PC-3 (cell line): ENCODE measurements around the gene LRRC10B. TPM values are rescaled to one million over a fixed set of nuclear protein-coding genes. Genes with fewer than 3 reads are reported as not detected.

Source experiments
- ATAC-seq: fragments of 200-7000 bp; cut with Tn5 transposase; 2 replicates; pipeline ENCODE4 v1.9.1; 2020; ENCODE audit warnings: mild to moderate bottlenecking, moderate library complexity
- BruUV-seq: library from RNA; stranded (reverse); fragments of 400-500 nt; replicated peaks from 2 replicates; lab custom pipeline; 2021; lab: Mats Ljungman, UMichigan
- CTCF ChIA-PET: fragments of 300-600 bp; sonication (Branson Sonifier 250); formaldehyde crosslinking; loops from one replicate; lab custom pipeline; 2022; ENCODE audit warnings: antibody characterized with exemption; lab: Charles Lee
- POLR2A ChIA-PET: fragments of 300-600 bp; sonication (Branson Sonifier 250); formaldehyde crosslinking; loops from one replicate; lab custom pipeline; 2022; ENCODE audit warnings: antibody characterized with exemption; ENCODE audit not compliant: unreplicated experiment; lab: Charles Lee
- DNase-seq: peaks from one replicate; pipeline ENCODE4 v3.0.0-alpha.2; 2015
- H2AFZ ChIP-seq: fragments of 300-600 bp; sonication (generic); 2 replicates; pipeline ENCODE4 v1.6.0; 2016; ENCODE audit warnings: antibody characterized with exemption, low read length
- H3F3A ChIP-seq: fragments of 300-600 bp; sonication (generic); one replicate; pipeline ENCODE4 v1.6.0; 2017; ENCODE audit warnings: antibody characterized with exemption, low read length, control low read depth, mild to moderate bottlenecking; ENCODE audit not compliant: unreplicated experiment
- H3K27ac ChIP-seq: fragments of 300-600 bp; sonication (generic); 2 replicates; pipeline ENCODE4 v1.5.1; 2016; ENCODE audit warnings: mild to moderate bottlenecking, low read length
- H3K27me3 ChIP-seq: fragments of 300-600 bp; sonication (generic); 2 replicates; pipeline ENCODE4 v1.6.1; 2016; ENCODE audit warnings: low read length, mixed read lengths
- H3K36me3 ChIP-seq: fragments of 300-600 bp; sonication (generic); 2 replicates; pipeline ENCODE4 v1.6.1; 2016; ENCODE audit warnings: low read depth, mixed run types, low read length, mixed read lengths
- H3K4me1 ChIP-seq: fragments of 300-600 bp; sonication (generic); 2 replicates; pipeline ENCODE4 v1.5.1; 2016; ENCODE audit warnings: low read length; ENCODE audit not compliant: insufficient read depth
- H3K4me2 ChIP-seq: fragments of 300-600 bp; sonication (generic); 2 replicates; pipeline ENCODE4 v1.6.0; 2016; ENCODE audit warnings: low read length
- H3K4me3 ChIP-seq: fragments of 300-600 bp; sonication (generic); 2 replicates; pipeline ENCODE4 v1.5.1; 2016; ENCODE audit warnings: mild to moderate bottlenecking, low read length, mixed read lengths
- H3K79me2 ChIP-seq: fragments of 300-600 bp; sonication (generic); 2 replicates; pipeline ENCODE4 v1.6.1; 2017; ENCODE audit warnings: low read length, mixed read lengths
- H3K9ac ChIP-seq: fragments of 300-600 bp; sonication (generic); 2 replicates; pipeline ENCODE4 v1.6.0; 2016; ENCODE audit warnings: mild to moderate bottlenecking, low read length
- H3K9me2 ChIP-seq: fragments of 300-600 bp; sonication (generic); replicated peaks from 2 replicates; pipeline ENCODE4 v1.6.1; 2016; ENCODE audit warnings: mixed run types, low read length, mixed read lengths
- H3K9me3 ChIP-seq: fragments of 300-600 bp; sonication (generic); 2 replicates; pipeline ENCODE4 v1.6.1; 2016; ENCODE audit warnings: low read length, mixed read lengths
- H4K20me1 ChIP-seq: fragments of 300-600 bp; sonication (generic); 2 replicates; pipeline ENCODE4 v1.6.1; 2016; ENCODE audit warnings: low read length, mixed read lengths
- EZH2 ChIP-seq: fragments of 300-600 bp; sonication (generic); IDR thresholded peaks from one replicate; pipeline ENCODE4 v1.6.1; 2017; ENCODE audit warnings: antibody characterized with exemption, mild to moderate bottlenecking, low read length; ENCODE audit not compliant: unreplicated experiment
- EZH2phosphoT487 ChIP-seq: fragments of 300-600 bp; sonication (generic); IDR thresholded peaks from 2 replicates; pipeline ENCODE4 v1.6.1; 2018; ENCODE audit warnings: mild to moderate bottlenecking, antibody characterized with exemption, low read length, borderline replicate concordance
- intact Hi-C: fragments of 100-400 bp; cut with micrococcal nuclease; formaldehyde crosslinking; loops from 2 replicates; pipeline ENCODE4 v1.9.0; 2023
- total RNA-seq: library from RNA; depleted of rRNA; stranded (reverse); fragments of >200 nt; gene quantifications from 2 replicates; pipeline ENCODE4 v1.2.3, GENCODE V29; 2014
- TF ChIP-seq, protein P1 (sequence below): fragments of 300-600 bp; sonication (generic); conservative IDR thresholded peaks from 2 replicates; pipeline ENCODE4 v1.5.1; 2017; ENCODE audit warnings: antibody characterized with exemption, low read depth, mild to moderate bottlenecking, low read length

Gene LRRC10B
- total RNA-seq, 1 experiment from 2014 or later = 0.55 TPM

DNA sequence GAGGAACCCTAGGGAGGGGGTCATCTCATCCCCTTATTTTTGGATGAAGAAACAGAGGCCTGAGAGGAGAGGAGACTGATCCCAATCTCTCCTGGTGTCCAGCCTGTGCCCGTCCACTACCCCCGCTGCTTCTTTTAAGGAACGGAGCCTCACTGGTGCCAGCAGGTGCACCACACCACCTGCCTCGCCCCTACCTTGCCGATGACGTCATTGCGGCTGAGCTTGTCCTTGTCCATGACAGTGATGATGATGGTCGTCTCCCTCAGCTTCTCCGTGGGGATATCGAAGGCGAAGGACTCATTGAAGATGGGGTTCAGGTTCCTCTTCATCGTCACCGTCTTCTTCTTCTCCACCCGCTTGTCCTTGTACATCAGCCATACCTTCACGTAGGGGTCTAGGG is 14.3 kb downstream of the LRRC10B start:
- H3K4me2 ChIP-seq = no peak overlapping the region
- no peak for ATAC-seq
- H3K27me3 ChIP-seq = no peaks in the 10 kb centered on the region
- H4K20me1 ChIP-seq = no peaks in the 10 kb centered on the region
- TF ChIP-seq EZH2 (no peak), EZH2phosphoT487 (no peak)
- TF ChIP-seq, protein P1, sequence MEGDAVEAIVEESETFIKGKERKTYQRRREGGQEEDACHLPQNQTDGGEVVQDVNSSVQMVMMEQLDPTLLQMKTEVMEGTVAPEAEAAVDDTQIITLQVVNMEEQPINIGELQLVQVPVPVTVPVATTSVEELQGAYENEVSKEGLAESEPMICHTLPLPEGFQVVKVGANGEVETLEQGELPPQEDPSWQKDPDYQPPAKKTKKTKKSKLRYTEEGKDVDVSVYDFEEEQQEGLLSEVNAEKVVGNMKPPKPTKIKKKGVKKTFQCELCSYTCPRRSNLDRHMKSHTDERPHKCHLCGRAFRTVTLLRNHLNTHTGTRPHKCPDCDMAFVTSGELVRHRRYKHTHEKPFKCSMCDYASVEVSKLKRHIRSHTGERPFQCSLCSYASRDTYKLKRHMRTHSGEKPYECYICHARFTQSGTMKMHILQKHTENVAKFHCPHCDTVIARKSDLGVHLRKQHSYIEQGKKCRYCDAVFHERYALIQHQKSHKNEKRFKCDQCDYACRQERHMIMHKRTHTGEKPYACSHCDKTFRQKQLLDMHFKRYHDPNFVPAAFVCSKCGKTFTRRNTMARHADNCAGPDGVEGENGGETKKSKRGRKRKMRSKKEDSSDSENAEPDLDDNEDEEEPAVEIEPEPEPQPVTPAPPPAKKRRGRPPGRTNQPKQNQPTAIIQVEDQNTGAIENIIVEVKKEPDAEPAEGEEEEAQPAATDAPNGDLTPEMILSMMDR = no peak
- no peak overlapping the region for H3K4me3 ChIP-seq
- no peaks in the 10 kb centered on the region for H3K9me2 ChIP-seq
- no TSS peak for BruUV-seq
- no peaks in the 10 kb centered on the region for H3K4me1 ChIP-seq
- no peak overlapping the region for H2AFZ ChIP-seq
- H3K9ac ChIP-seq = no peak overlapping the region
- CTCF ChIA-PET = no interaction called here
- H3K79me2 ChIP-seq = no peaks in the 10 kb centered on the region
- DNase-seq = no peak
- POLR2A ChIA-PET = no interaction called here
- H3F3A ChIP-seq = no peaks in the 10 kb centered on the region
- H3K36me3 ChIP-seq = no peaks in the 10 kb centered on the region
- no peaks in the 10 kb centered on the region for H3K9me3 ChIP-seq
- intact Hi-C loops = no loop called here
- no peak overlapping the region for H3K27ac ChIP-seq

DNA sequence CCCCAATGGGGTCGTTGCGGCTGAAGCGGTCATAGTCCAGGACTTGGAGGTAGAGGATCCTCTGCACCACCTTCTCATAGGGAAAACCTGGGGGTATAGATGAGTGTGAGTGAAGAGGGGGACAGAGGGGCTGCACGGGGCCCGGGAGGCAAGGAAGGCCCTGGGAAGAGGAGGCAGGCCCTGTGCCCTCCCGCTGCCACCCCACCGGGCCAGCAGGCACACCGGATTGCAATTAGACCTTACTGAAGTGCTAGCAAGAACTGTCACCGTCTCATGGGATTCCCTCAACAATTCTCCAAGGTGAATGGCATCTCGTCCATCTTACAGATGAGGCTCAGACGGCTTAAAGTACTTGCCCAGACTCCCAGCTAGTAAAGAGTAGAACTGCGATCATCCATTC is 15.9 kb downstream of the LRRC10B start:
- no peaks in the 10 kb centered on the region for H3K36me3 ChIP-seq
- H2AFZ ChIP-seq = no peak overlapping the region
- H3K4me3 ChIP-seq = no peak overlapping the region
- no peaks in the 10 kb centered on the region for H3F3A ChIP-seq
- no peaks in the 10 kb centered on the region for H3K79me2 ChIP-seq
- CTCF ChIA-PET = no interaction called here
- H3K27me3 ChIP-seq = no peaks in the 10 kb centered on the region
- no TSS peak for BruUV-seq
- POLR2A ChIA-PET = no interaction called here
- H3K4me2 ChIP-seq = no peak overlapping the region
- ATAC-seq (no peak), DNase-seq (no peak)
- no peak overlapping the region for H3K9ac ChIP-seq
- H3K9me2 ChIP-seq = no peaks in the 10 kb centered on the region
- H3K4me1 ChIP-seq = no peaks in the 10 kb centered on the region
- intact Hi-C loops = no loop called here
- H4K20me1 ChIP-seq = no peaks in the 10 kb centered on the region
- H3K9me3 ChIP-seq = no peaks in the 10 kb centered on the region
- no peak overlapping the region for H3K27ac ChIP-seq
- TF ChIP-seq, protein P1 = no peak
- TF ChIP-seq EZH2 = no peak
- TF ChIP-seq EZH2phosphoT487 = no peak

DNA sequence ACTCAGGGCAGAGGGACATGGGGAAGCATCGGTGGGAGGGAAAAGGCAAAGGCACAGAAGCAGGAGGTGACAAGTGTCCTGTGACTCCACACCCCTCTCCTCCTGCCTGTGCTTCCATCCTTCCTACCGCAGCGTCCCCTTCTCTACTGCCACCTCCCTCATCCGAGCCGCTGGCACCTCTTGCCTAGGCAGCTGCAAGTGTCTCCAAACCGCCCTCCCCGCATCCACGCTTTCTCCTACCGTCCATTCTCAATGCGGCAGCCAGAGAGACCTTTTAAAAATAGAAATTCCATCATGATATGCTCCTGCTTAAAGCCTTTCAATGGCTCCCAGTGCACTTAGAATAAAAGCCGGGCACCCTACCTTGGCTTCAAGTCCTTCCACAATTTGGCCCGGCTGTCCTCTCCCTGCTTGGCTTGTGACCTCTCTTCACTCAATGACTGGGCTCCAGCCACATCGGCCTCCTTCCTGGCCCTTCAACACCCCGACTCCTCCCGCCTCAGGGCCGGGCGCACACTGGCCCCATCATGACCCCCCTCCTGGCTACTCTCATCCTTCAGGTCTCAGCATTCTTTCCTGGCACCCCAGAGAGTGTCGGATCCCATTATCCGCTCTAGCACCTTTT is 16.5 kb downstream of the LRRC10B start:
- no peak overlapping the region for H2AFZ ChIP-seq
- no peaks in the 10 kb centered on the region for H4K20me1 ChIP-seq
- no peaks in the 10 kb centered on the region for H3K9me3 ChIP-seq
- H3K4me3 ChIP-seq = no peak overlapping the region
- H3K79me2 ChIP-seq = no peaks in the 10 kb centered on the region
- H3K27me3 ChIP-seq = no peaks in the 10 kb centered on the region
- TF ChIP-seq, protein P1 = no peak
- TF ChIP-seq EZH2phosphoT487 (no peak), EZH2 (no peak)
- ATAC-seq = no peak
- BruUV-seq = no TSS peak
- no peak for DNase-seq
- H3K4me2 ChIP-seq = no peak overlapping the region
- H3K27ac ChIP-seq = no peak overlapping the region
- intact Hi-C loops = no loop called here
- H3K9me2 ChIP-seq = no peaks in the 10 kb centered on the region
- POLR2A ChIA-PET = no interaction called here
- no peaks in the 10 kb centered on the region for H3K4me1 ChIP-seq
- H3F3A ChIP-seq = no peaks in the 10 kb centered on the region
- no peaks in the 10 kb centered on the region for H3K36me3 ChIP-seq
- H3K9ac ChIP-seq = no peak overlapping the region
- CTCF ChIA-PET = no interaction called here
